Measurements from ENCODE around the gene DNAJA3.
"Not testable (repeated sequence)": the region's sequence is repeated elsewhere in the genome, so short reads cannot be mapped to it uniquely, and the experiment has no call there.

Gene DNAJA3

GRCh38 chr16:4388271-4389021, 37.2 kb upstream of the DNAJA3 start:
- no peak for DNase-seq

- no peak for DNase-seq
Observed at GRCh38 chr16:4389051-4389955, 36.4 kb upstream of the DNAJA3 start.

DNA sequence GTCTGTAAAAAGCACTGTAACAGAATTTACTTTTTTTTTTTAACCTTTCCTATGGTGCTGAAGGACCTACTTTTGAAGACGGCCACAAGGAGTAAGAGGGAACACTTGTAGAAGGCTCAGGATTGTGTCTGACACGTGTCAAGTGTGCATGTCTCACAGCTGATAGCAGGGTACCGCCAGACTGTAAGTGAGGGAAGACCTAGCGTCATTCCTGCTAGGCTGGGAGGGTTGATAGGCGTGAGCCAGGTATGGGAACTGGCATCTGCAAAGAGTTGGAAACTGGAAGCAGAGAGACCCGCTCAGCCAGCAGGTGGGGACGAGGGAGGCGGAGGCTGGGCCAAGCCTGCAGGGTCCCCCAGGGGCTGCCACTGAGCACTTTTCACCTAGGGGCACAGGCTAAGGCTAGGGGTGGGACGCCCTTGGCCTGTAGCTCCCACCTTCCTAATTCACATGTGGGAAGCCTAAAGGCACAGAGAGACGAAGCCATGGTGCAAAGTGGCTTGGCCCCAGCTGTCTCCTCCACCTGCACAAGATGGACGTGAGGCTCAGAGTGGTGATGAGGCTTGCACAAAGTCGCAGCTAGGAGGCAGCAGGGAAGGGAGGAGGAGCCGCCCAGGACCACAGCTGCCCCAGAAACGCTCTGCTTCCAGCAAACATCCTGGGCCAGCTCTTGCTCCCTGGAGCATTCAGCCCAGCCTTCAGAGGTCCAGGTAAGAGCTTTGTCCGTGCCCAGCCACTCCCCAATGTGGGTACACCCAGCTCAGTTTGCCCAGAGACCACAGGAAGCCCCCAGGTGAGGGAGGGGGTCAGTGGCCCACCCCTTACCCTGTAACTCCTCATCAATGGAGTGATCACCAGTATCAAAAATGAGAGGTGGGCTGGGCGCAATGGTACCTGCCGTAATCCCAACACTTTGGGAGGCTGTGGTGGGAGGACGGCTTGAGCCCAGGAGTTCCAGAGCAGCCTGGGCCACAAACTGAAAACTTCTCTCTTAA, 35.1 kb upstream of the DNAJA3 start:
- DNase-seq: no peak

- DNase-seq: no peak
Observed at GRCh38 chr16:4391631-4392381, 33.9 kb upstream of the DNAJA3 start.

- DNase-seq: no peak
Observed at GRCh38 chr16:4392382-4393239, 33.1 kb upstream of the DNAJA3 start.

DNA sequence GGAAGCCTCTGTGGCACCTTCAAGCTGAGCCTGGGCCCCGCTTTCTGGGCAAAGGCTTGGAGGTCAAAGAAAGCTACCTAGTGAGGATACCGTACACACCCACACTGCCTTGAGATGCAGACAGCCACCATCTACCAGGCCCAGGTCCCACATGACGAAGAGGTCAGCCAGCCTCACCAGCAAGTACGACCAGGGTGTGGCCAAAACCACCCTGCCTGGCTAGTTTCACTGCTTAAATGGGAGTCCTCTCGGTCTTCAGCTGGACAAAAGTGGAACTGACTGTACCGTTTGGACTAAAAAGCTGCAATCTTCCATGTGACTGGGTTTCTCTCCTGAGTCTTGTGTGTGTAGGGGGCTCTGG, 32.4 kb upstream of the DNAJA3 start:
- DNase-seq: no peak

DNA sequence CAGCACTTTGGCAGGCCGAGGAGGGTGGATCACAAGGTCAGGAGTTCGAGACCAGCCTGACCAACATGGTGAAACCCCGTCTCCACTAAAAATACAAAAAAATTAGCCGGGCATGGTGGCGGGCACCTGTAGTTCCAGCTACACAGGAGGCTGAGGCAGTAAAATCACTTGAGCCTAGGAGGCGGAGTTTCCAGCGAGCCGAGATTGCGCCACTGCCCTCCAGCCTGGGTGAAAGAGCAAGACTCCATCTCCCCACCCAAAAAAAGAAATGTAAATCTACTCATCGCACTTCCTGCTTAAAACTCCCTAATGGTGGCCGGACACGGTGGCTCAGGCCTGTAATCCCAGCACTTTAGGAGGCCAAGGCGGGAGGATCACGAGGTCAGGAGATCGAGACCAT, 31.8 kb upstream of the DNAJA3 start:
- DNase-seq: not testable (repeated sequence)

DNA sequence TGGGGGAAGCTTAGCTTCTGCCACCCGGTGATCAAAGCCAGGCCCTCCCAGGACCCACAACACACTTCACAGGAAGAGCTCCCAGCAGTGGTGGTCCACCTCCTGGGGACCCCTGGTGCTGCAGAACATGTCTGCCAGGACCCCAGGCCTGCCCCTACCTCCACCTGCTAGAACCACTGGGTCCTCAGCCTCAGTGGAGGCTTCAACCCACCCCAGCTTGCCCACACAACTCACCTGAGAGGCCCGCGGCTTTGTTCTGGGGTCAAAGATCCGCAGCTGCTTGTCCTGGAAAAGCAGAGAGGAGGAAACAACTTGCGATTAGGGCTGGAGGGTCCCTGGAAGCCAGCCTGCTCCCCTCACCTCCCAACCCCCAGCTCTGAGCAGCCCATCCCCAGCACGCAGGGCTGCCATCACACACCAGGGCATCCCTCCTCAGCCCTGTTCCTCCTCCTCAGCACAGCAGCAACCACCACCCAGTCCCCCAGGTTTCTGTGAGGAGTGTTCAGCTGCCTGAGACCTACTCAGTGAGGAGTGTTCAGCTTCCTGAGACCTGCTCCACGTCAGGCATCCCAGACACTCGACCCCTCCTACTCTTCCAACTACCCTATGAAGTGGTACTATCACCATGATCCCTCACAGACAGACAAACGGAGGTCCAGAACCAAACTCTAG, 30.5 kb upstream of the DNAJA3 start:
- DNase-seq: no peak

GRCh38 chr16:4399001-4399730, 26.5 kb upstream of the DNAJA3 start:
- no peak for DNase-seq

GRCh38 chr16:4401094-4401501, 24.6 kb upstream of the DNAJA3 start:
- DNase-seq: no peak

GRCh38 chr16:4401510-4401909, 24.2 kb upstream of the DNAJA3 start:
- DNase-seq: no peak

GRCh38 chr16:4402439-4403132, 23.1 kb upstream of the DNAJA3 start:
- no peak for DNase-seq

GRCh38 chr16:4403133-4403949, 22.3 kb upstream of the DNAJA3 start:
- no peak for DNase-seq

DNA sequence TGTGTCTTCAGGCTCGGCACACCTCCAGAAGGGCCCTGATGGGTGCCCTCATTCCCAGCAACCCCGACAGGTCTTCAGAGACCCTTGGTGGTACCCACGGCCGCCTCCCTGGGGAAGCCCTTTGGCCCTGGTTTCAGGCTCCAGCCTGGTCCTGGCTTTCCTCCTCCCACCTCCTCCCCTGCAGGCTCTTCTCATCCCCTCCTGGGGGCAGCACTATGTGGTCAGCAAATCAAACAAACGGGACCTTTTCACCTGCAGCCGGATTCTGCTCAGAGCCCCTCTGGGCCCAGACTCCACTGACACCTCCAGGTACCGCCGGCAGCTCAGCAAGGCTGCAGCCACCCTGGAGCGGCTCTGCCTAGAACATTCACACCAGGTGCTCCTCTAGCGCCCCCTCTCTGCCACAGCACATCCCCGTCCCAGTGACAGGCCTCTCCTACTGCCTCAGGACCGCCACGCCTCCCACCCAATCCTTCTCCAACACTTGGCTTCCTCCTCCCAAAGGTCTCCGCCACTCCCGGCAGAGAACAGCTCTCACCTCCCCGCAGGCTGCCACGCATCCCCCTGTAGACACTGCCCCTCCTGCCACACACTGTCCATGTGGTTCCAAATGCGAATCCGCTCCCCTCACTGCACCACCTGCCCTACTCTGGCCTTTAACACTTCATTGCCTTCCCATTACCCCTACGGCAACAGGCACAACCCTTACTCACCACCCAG, 21.3 kb upstream of the DNAJA3 start:
- no peak for DNase-seq

GRCh38 chr16:4404967-4405696, 20.5 kb upstream of the DNAJA3 start:
- DNase-seq: no peak

DNA sequence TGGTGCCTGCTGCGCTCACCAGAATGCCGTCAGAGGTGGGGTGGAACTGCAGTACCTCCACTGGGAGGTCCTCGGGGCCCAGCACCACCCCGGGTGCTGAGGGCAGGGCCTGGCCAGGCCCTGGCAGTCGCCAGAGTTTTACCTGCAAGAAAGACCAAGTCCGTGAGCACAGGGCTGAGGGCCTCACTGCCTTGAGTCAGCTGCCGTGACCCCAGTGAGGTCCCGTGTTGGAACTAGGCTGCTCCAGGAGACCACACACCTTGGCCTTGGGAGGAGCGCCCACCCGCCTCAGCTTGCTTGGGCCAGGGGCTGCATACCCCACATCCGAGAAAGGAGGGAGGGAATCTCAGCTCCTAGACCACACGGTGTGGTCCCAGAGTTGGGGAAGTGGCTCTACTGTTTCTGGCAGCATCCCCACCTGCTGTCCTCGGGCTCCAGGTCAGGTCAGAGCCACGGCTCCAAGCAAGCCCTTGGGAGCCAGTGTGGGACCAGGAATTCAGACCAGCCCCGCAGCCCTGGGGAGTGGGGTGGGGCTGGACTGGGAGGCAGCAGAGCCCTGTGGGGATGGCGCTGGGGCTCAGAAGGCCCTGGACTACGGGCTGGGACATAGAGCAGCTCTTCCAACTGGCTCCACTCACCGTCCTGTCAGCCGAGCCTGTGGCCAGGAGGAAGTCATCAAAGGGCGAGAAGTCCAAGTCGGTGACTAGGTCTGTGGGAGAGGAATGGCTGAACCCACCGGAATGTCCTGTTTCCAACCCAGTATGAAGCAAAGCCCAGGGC, 17.9 kb upstream of the DNAJA3 start:
- no peak for DNase-seq
